Thymus (tissue), 11 donors: ENCODE data around the gene QKI. TPM values are rescaled to one million over a fixed set of nuclear protein-coding genes. Genes with fewer than 3 reads are reported as not detected.

ENCODE experiments used
- DNase-seq, 9 donors: peaks; one replicate each; pipeline ENCODE4 v3.0.0-alpha.2; 2013; ENCODE audit warnings: low spot score in 9 of 9, low read depth in 6 of 9, missing footprints in 1 of 9
- H3K27ac ChIP-seq, 2 donors: one replicate each; pipeline ENCODE4 v1.5.1; 2013; ENCODE audit warnings: control low read depth in 1 of 2, low read depth in 1 of 2, low read length in 1 of 2, mild to moderate bottlenecking in 1 of 2, moderate library complexity in 1 of 2
- H3K27me3 ChIP-seq, 2 donors: one replicate each; pipeline ENCODE4 v1.5.1; 2013; ENCODE audit warnings: low read length in 1 of 2; ENCODE audit not compliant: control insufficient read depth in 2 of 2, insufficient read depth in 1 of 2
- H3K36me3 ChIP-seq, 2 donors: one replicate each; pipeline ENCODE4 v1.5.1; 2013; ENCODE audit warnings: low read length in 1 of 2, mild to moderate bottlenecking in 1 of 2, moderate library complexity in 1 of 2; ENCODE audit not compliant: control insufficient read depth in 2 of 2, insufficient read depth in 2 of 2
- H3K4me1 ChIP-seq, 2 donors: one replicate each; pipeline ENCODE4 v1.5.1; 2013; ENCODE audit warnings: low read length in 2 of 2; ENCODE audit not compliant: control insufficient read depth in 2 of 2, insufficient read depth in 2 of 2
- H3K4me3 ChIP-seq, 2 donors: one replicate each; pipeline ENCODE4 v1.5.1; 2013; ENCODE audit warnings: low read length in 2 of 2, control low read depth in 1 of 2, mild to moderate bottlenecking in 1 of 2
- H3K9me3 ChIP-seq, 2 donors: one replicate each; pipeline ENCODE4 v1.5.1; 2013; ENCODE audit warnings: low read length in 1 of 2, mild to moderate bottlenecking in 1 of 2; ENCODE audit not compliant: control insufficient read depth in 2 of 2, insufficient read depth in 1 of 2
- WGBS: extraction: QIAGEN DNeasy Blood & Tissue Kit; methylation state at CpG from one replicate; pipeline ENCODE4 v1.1.7; 2013; 5-methylcytosine and 5-hydroxymethylcytosine counted together
- polyA plus RNA-seq: library from polyadenylated mRNA; stranded (reverse); fragments of 200-250 nt; gene quantifications from one replicate; pipeline ENCODE4 v1.2.3, GENCODE V29; 2013
- total RNA-seq: library from RNA; stranded (reverse); fragments of 120-200 nt; gene quantifications from one replicate; pipeline ENCODE4 v1.2.4, GENCODE V29; 2013
- donor health status: healthy.

Gene QKI
- total and polyA plus RNA-seq, 2 donors: 23.5 to 80.1 TPM

DNA sequence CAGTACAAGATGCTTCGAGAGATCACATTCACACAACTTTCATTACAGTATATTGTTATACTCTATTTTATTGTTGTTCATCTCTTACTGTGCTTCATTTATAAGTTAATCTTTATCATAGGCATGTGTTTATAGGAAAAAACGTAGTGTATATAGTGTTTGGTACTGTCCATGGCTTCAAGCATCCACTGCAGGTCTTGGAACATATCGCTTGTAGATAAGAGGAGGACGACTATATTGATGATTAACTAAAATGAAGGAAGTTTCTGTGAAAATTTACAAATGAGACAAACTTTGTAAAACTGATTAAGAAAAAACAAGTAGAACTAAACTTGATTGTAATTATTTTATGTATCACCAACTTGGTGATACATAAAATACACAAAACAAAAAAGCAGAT, 98.5 kb downstream of the QKI start:
- H3K27me3 ChIP-seq: no peaks in the 10 kb centered on the region
- no peaks in the 10 kb centered on the region for H3K4me1 ChIP-seq
- no peaks in the 10 kb centered on the region for H3K36me3 ChIP-seq
- WGBS: 99% methylated on average over 4 of the region's 4 CpGs
- H3K27ac ChIP-seq: no peak overlapping the region
- H3K4me3 ChIP-seq: no peak overlapping the region
- DNase-seq: no peak
- H3K9me3 ChIP-seq: peaks cover 0 to 5% of the 10 kb centered on the region in 2 donors

DNA sequence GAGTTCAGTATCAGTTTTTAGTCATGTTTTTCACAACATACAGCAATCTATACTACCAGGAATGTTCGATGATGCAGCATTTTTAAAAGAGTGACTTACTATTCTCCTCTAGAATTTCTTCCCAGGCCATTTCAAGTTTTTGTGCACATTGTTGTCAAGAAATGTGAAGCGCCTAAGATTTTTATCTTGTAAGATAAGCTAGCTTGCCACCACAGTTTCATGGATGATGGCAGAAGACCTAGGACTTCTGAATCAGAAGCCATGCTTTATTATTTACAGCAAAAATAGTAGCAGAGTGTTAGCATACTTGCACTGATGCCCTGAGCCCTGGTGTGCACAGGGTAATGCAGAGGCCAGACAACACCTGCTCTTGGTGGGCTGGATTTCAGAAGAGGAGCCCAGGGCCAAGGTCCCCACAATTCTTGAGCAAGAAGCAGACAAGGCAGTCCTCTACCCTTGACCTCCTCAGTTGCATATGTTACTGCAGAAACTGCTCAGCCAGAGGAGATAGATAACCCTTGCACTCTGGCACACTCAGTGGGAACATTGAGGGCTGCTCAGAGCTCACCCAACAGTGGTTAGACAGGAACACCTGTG, 99.2 kb downstream of the QKI start:
- no peaks in the 10 kb centered on the region for H3K4me1 ChIP-seq
- 98% methylated on average over 2 of the region's 2 CpGs for WGBS
- peaks cover 0 to 1% of the 10 kb centered on the region in 2 donors for H3K9me3 ChIP-seq
- H3K36me3 ChIP-seq: no peaks in the 10 kb centered on the region
- H3K27me3 ChIP-seq: no peaks in the 10 kb centered on the region
- H3K4me3 ChIP-seq: no peak overlapping the region
- DNase-seq: no peak
- H3K27ac ChIP-seq: no peak overlapping the region

DNA sequence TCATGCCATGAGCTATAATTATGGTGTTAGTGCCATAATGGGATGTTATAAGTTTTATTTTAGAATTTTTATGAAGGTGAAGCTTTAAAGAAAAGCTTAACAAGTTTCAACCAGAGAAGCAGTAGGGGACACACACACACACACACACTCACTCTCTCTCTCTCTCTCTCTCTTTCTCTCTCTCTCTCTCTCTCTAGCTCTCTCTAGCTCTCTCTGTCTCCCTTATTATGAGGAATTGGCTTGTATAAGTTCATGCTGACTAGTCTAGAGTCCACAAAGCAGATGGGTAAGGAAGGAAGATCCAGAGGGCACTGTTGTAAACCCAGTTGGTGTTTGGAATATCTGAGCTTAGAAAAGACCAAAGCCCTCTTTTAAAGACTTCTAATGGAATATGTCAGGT, 102.4 kb downstream of the QKI start:
- no peaks in the 10 kb centered on the region for H3K36me3 ChIP-seq
- H3K4me1 ChIP-seq: no peaks in the 10 kb centered on the region
- H3K9me3 ChIP-seq: no peaks in the 10 kb centered on the region
- DNase-seq: no peak
- H3K4me3 ChIP-seq: no peak overlapping the region
- H3K27me3 ChIP-seq: no peaks in the 10 kb centered on the region
- no peak overlapping the region for H3K27ac ChIP-seq

DNA sequence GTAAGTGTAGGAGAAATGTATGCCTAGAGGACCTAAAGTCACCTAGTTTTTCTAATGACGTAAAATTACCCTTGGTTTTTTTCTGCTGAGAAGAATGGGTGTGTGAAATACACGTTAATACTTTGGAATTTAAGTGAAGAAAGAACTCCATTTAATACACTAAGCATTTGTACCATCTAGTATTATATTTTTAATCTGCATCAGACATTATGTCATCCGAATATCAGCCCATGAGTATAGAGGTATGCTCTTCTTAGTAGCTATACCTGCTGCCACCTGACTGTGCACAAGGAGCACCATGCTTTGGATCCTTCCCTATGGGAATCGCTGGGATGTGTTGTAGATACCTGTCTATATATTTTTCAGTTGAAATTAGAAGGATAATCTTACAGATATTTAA, 106.4 kb downstream of the QKI start:
- DNase-seq: no peak
- Histone ChIP-seq H3K36me3 (no peaks in the 10 kb centered on the region), H3K4me1 (no peaks in the 10 kb centered on the region), H3K4me3 (no peak overlapping the region), H3K9me3 (no peaks in the 10 kb centered on the region), H3K27me3 (no peaks in the 10 kb centered on the region), H3K27ac (no peak overlapping the region)
- WGBS: 98% methylated on average over 4 of the region's 4 CpGs

DNA sequence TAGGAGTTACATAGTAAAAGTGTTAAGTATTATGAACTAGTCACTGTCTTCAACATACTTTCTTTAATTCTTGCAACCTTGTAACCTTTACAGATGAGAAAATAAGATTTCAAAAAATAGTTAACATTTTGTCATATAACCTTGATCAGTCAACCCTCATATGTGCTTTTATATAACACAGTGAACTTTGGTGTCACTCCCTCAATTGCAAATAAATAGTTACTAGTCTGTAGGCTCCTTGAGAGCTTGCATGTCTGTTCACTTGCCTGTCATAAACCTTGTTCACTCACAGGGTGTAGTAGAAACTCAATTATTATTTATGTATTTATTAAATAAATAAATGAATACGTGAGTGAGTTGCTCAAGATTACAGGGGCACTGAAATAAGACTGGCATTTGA, 107.5 kb downstream of the QKI start:
- Histone ChIP-seq H3K36me3 (no peaks in the 10 kb centered on the region), H3K27ac (no peak overlapping the region), H3K9me3 (no peaks in the 10 kb centered on the region), H3K4me3 (no peak overlapping the region), H3K4me1 (no peaks in the 10 kb centered on the region), H3K27me3 (no peaks in the 10 kb centered on the region)
- 96% methylated on average over 1 of the region's 1 CpG for WGBS
- no peak for DNase-seq

DNA sequence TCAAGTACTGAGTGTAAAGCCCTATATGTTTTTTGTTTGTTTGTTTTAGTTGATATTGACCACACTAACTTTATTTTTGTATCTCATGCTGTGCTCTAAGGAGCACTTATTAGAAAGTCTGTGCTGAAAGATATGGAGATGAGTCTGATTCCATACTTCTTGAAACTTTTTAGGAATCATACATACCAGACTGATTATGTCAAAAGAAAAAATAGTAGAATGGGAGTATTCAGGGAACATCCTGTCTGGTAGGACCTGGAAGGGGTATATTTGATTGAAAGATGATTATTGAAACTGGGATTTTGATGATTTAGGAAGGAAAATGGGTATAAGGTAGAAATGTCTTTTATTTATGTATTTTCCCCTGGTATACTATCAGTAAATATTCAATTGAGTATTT, 111.4 kb downstream of the QKI start:
- H3K4me1 ChIP-seq: no peaks in the 10 kb centered on the region

DNA sequence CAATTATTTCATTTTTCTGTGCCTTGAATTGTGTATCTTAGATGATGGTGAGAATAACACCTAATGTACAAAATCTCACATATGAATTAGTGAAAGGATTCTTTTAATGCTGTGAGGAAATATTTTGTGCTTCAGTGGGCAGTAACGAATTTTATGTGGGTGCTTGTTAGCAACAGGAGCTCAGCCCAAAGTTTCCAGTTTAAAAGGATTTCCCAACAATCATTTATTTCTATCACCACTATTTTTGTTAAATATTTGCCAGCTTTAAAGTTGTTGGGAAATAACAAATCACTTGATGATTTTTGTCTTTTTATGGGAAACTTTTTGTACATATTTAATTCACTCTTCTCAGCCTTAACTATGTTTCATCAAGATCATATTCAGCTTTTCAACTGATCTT, 111.8 kb downstream of the QKI start:
- no peaks in the 10 kb centered on the region for H3K9me3 ChIP-seq
- H3K36me3 ChIP-seq: no peaks in the 10 kb centered on the region
- 93% methylated on average over 1 of the region's 1 CpG for WGBS
- H3K4me3 ChIP-seq: no peak overlapping the region
- no peak overlapping the region for H3K27ac ChIP-seq
- H3K4me1 ChIP-seq: no peaks in the 10 kb centered on the region
- DNase-seq: no peak
- no peaks in the 10 kb centered on the region for H3K27me3 ChIP-seq

More for the DNA sequence above, 111.4 kb downstream of the QKI start:
- DNase-seq: no peak
- no peak overlapping the region for H3K4me3 ChIP-seq
- H3K27me3 ChIP-seq: no peaks in the 10 kb centered on the region
- H3K27ac ChIP-seq: no peak overlapping the region
- no peaks in the 10 kb centered on the region for H3K9me3 ChIP-seq
- H3K36me3 ChIP-seq: no peaks in the 10 kb centered on the region

DNA sequence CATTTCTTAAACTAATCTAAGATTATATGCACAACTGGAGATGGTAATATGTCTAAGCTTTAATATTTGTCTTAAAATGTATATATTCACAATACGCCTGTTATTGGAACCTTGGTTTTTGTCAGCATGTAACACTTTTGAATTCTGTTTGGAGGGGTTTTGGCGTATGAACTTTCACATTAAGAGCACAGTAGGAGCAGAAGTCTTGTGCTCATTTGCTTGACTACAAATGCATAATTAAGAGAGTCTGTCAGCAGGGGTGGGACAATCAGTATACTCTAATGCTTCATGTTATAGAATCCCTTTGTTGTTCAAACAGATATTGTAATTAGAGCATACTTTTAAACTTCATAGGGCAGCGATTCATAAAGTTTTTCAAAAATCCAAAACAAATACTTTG, 112.8 kb downstream of the QKI start:
- no peaks in the 10 kb centered on the region for H3K36me3 ChIP-seq
- no peaks in the 10 kb centered on the region for H3K4me1 ChIP-seq
- no peak overlapping the region for H3K4me3 ChIP-seq
- H3K27ac ChIP-seq: no peak overlapping the region
- DNase-seq: no peak
- WGBS: 99% methylated on average over 3 of the region's 3 CpGs
- no peaks in the 10 kb centered on the region for H3K27me3 ChIP-seq
- H3K9me3 ChIP-seq: no peaks in the 10 kb centered on the region

DNA sequence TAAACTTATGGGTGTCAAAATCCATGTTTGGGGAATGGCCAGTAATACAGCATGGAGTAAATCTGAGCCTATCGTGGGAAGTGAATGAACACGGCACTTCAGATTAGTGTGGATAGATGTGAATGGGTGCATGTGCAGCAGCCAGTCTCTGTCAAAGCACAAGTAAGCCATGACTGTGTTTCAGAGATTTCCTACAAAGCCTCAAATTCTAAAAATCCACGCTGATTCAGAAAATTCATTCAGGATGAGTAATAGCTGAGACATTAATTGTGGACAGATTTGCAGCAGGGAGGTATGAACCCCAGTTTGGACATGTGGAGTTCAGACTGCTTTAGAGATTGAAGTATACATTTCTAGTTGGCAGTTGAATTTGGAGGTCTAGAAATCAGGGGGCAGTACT, 115.1 kb downstream of the QKI start:
- H3K27ac ChIP-seq: no peak overlapping the region
- 94% methylated on average over 3 of the region's 3 CpGs for WGBS
- no peaks in the 10 kb centered on the region for H3K9me3 ChIP-seq
- no peaks in the 10 kb centered on the region for H3K27me3 ChIP-seq
- no peak for DNase-seq
- H3K4me3 ChIP-seq: no peak overlapping the region
- no peaks in the 10 kb centered on the region for H3K4me1 ChIP-seq
- no peaks in the 10 kb centered on the region for H3K36me3 ChIP-seq

DNA sequence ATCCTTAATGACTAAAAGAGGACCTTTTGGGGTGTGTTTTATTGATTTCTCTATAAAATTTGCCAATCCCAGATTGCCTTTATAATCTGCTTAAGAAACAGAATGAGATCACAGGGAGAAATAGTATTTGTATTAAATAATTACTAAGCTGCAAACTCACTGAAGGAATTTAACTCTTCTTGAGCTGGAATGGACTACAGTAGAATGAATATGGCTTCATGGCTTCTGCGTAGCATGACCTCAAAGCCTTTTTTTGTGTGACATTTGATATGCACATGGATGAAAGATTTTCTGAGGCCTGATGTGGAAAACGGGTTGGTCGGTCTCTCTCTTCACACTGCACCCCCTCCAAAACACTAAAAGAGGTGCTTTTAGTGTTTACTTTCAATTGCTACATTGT, 115.9 kb downstream of the QKI start:
- no peak for DNase-seq
- Histone ChIP-seq H3K9me3 (no peaks in the 10 kb centered on the region), H3K27ac (no peak overlapping the region), H3K27me3 (no peaks in the 10 kb centered on the region), H3K4me1 (no peaks in the 10 kb centered on the region), H3K36me3 (no peaks in the 10 kb centered on the region), H3K4me3 (no peak overlapping the region)
- 90% methylated on average over 3 of the region's 3 CpGs for WGBS
